K562 (cell line): ENCODE data around the gene ABCC1. TPM values are rescaled to one million over a fixed set of nuclear protein-coding genes. Genes with fewer than 3 reads are reported as not detected.

ENCODE experiments used
- ATAC-seq: fragments of 200-7000 bp; cut with Tn5 transposase; 3 replicates; pipeline ENCODE4 v1.9.1; 2020; ENCODE audit warnings: moderate library complexity
- BruUV-seq: library from RNA; stranded (reverse); fragments of 400-500 nt; replicated peaks from 2 replicates; lab custom pipeline; 2021; lab: Mats Ljungman, UMichigan
- CTCF ChIA-PET: fragments of 300-600 bp; formaldehyde crosslinking; extraction: SDS; loops from one replicate; lab custom pipeline; 2021; ENCODE audit warnings: low intra/inter-chr PET ratio; lab: Yijun Ruan, JAX
- POLR2A ChIA-PET: fragments of 300-600, 350-650 bp; sonication (Branson Sonifier 250); formaldehyde crosslinking; extraction: SDS; loops from one replicate; lab custom pipeline; 2021; ENCODE audit warnings: antibody characterized with exemption, inconsistent platforms; lab: Yijun Ruan, JAX
- DNase-seq, 4 experiments: peaks; one replicate each; pipeline versions ENCODE4 v3.0.0 to v3.0.0-alpha.2; 2011 to 2018; ENCODE audit warnings: low spot score in 3 of 4, mixed read lengths in 3 of 4; ENCODE audit errors: extremely low read depth in 1 of 4
- FAIRE-seq: peaks from 2 replicates; lab custom pipeline; 2011; peaks lifted over from hg19 to GRCh38; lab: Jason Lieb, UNC
- H2AFZ ChIP-seq: 2 replicates; pipeline ENCODE4 v1.6.0; 2011; ENCODE audit warnings: low read depth, low read length, control low read depth, inconsistent platforms
- H3K27ac ChIP-seq: fragments of 200-600 bp; 3 replicates; pipeline ENCODE4 v1.8.0; 2011; ENCODE audit warnings: low read depth, mild to moderate bottlenecking, control low read depth, inconsistent platforms, low read length, moderate library complexity, mixed read lengths; ENCODE audit errors: extremely low read depth
- H3K27me3 ChIP-seq, 2 experiments: fragments of 300-600 bp in 1 of 2; 2 replicates in 1 of 2; 3 replicates in 1 of 2; pipeline versions ENCODE4 v1.6.0 to v1.8.0; 2011; ENCODE audit warnings: inconsistent platforms in 2 of 2, low read length in 2 of 2, mild to moderate bottlenecking in 1 of 2, mixed read lengths in 1 of 2, moderate library complexity in 1 of 2; ENCODE audit not compliant: control insufficient read depth in 2 of 2, insufficient read depth in 2 of 2
- H3K36me3 ChIP-seq: fragments of 300-600 bp; 3 replicates; pipeline ENCODE4 v1.8.0; 2011; ENCODE audit warnings: mild to moderate bottlenecking, low read length, inconsistent platforms; ENCODE audit not compliant: control insufficient read depth, insufficient read depth
- H3K4me1 ChIP-seq, 2 experiments: fragments of 200-600 bp in 1 of 2; replicated peaks in 1 of 2; 2 replicates in 1 of 2; 3 replicates in 1 of 2; pipeline versions ENCODE4 v1.5.1 to v1.8.0; 2011; ENCODE audit warnings: inconsistent platforms in 2 of 2, low read length in 2 of 2, mild to moderate bottlenecking in 1 of 2, mixed read lengths in 1 of 2, moderate library complexity in 1 of 2; ENCODE audit not compliant: control insufficient read depth in 2 of 2, insufficient read depth in 2 of 2
- H3K4me2 ChIP-seq: 2 replicates; pipeline ENCODE4 v1.6.1; 2011; ENCODE audit warnings: low read length, control low read depth, inconsistent platforms, mixed read lengths; ENCODE audit not compliant: insufficient read depth
- H3K4me3 ChIP-seq: fragments of 200-600 bp; sonication (generic), shearing (Covaris generic); 2 replicates; pipeline ENCODE4 v1.5.1; 2016; ENCODE audit warnings: control low read depth, inconsistent platforms
- H3K79me2 ChIP-seq: fragments of 200-600 bp; 3 replicates; pipeline ENCODE4 v1.8.0; 2011; ENCODE audit warnings: low read length, inconsistent platforms; ENCODE audit not compliant: control insufficient read depth, insufficient read depth
- H3K9ac ChIP-seq, 2 experiments: 2 replicates each; pipeline versions ENCODE4 v1.6.0 to v1.6.1; 2011; ENCODE audit warnings: low read depth in 2 of 2, low read length in 2 of 2, control low read depth in 1 of 2, inconsistent platforms in 1 of 2, mild to moderate bottlenecking in 1 of 2, mixed read lengths in 1 of 2; ENCODE audit not compliant: insufficient read depth in 1 of 2
- H3K9me1 ChIP-seq: one replicate; pipeline ENCODE4 v1.6.0; 2011; ENCODE audit warnings: inconsistent platforms, mild to moderate bottlenecking, low read length, moderate library complexity; ENCODE audit not compliant: control insufficient read depth, insufficient read depth
- H3K9me3 ChIP-seq: replicated peaks from 2 replicates; pipeline ENCODE4 v1.5.1; 2011; ENCODE audit warnings: low read depth, low read length, inconsistent platforms; ENCODE audit not compliant: control insufficient read depth, insufficient read depth
- H4K20me1 ChIP-seq: replicated peaks from 2 replicates; pipeline ENCODE4 v1.6.1; 2011; ENCODE audit warnings: low read length, inconsistent platforms, mixed read lengths; ENCODE audit not compliant: control insufficient read depth, insufficient read depth
- FOXA3 ChIP-seq, 2 experiments: fragments of 450-650 bp in 1 of 2; sonication (generic) in 1 of 2; formaldehyde crosslinking; IDR thresholded peaks in 1 of 2; conservative IDR thresholded peaks in 1 of 2; 2 replicates each; pipeline versions ENCODE4 v1.4.0 to v1.8.0; 2020 to 2022; ENCODE audit warnings: mild to moderate bottlenecking in 2 of 2, missing genetic modification reagents in 1 of 2
- ZNF121 ChIP-seq: sonication (generic); formaldehyde crosslinking; conservative IDR thresholded peaks from 2 replicates; pipeline ENCODE4 v1.8.0; 2022; ENCODE audit warnings: missing genetic modification reagents
- WGBS: fragments of 100-300 bp; shearing (Covaris generic); methylation state at CpG from one replicate; pipeline ENCODE4 v1.1.6; 2016; ENCODE audit warnings: low coverage, mixed read lengths; ENCODE audit not compliant: insufficient coverage; ENCODE audit errors: missing lambda C conversion rate; 5-methylcytosine and 5-hydroxymethylcytosine counted together
- in situ Hi-C: fragments of 300-500 bp; cut with MboI; formaldehyde crosslinking; loops from 4 replicates; pipeline ENCODE4 v1.15.0; 2018; ENCODE audit warnings: inconsistent platforms, mixed read lengths
- intact Hi-C: fragments of 100-400 bp; cut with micrococcal nuclease; formaldehyde crosslinking; loops from 2 replicates; pipeline ENCODE4 v1.14.2; 2022
- polyA plus RNA-seq, 8 experiments: library from polyadenylated mRNA; depleted of rRNA in 4 of 8; stranded (reverse) in 5 of 8; unstranded in 3 of 8; fragments of >200 nt; fragmentation: Nextera tagmentation in 2 of 8; fragmentation: Illumina TruSeq in 1 of 8; extraction: Ambion mirVana in 2 of 8; extraction: Trizol in 1 of 8; gene quantifications; 2 replicates each; pipeline versions ENCODE4 v1.2.1 to v1.2.3, GENCODE V29; 2011 to 2014; ENCODE audit warnings: inconsistent platforms in 1 of 8, missing spikeins in 1 of 8
- total RNA-seq, 7 experiments: library from RNA; depleted of rRNA in 6 of 7; stranded (reverse); fragments of >200 nt in 6 of 7; fragmentation: Illumina TruSeq in 2 of 7; extraction: Trizol in 2 of 7; gene quantifications; 2 replicates each; pipeline versions ENCODE4 v1.2.1 to v1.2.3, GENCODE V29; 2011 to 2021; ENCODE audit warnings: low replicate concordance in 1 of 7
- TF ChIP-seq, protein P1 (sequence below): fragments of 200-600 bp; sonication (generic); IDR thresholded peaks from one replicate; pipeline ENCODE4 v1.6.1; 2012; ENCODE audit warnings: mild to moderate bottlenecking, low read depth, low read length, inconsistent platforms

Gene ABCC1
- total and polyA plus RNA-seq, 9 of the 15 experiments (the other 6 are each of a cell fraction or from before 2014, with no cell fraction given): 3.9 to 41.6 (median 10.0) TPM

DNA sequence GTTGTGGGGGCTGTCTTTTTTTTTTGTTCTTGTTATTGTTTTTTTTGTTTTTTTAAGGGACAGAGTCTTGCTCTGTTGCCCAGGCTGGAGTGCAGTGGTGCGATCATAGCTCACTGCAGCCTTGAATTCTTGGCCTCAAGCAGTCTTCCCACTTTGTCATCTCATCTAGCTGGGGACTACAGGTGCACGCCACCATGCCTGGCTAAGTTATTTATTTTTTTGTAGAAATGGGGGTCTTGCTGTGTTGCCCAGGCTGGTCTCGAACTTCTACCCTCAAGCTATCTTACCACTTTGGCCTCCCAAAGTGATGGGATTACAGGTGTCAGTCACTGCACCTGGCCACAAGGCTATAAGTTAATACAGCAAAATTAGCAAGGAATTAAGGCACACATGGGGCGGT, 101.7 kb downstream of the ABCC1 start:
- H3K79me2 ChIP-seq: no peaks in the 10 kb centered on the region
- H3K27me3 ChIP-seq: no peaks in the 10 kb centered on the region
- no peak overlapping the region for H2AFZ ChIP-seq
- TF ChIP-seq FOXA3 (CRISPR knock-in tag; conservative IDR thresholded peaks at IDR 0.05 in 1 of 2, IDR thresholded peaks at IDR 0.05 in 1 of 2) (no peak), ZNF121 (CRISPR knock-in tag) (peak; percentile 44)
- TF ChIP-seq, protein P1, sequence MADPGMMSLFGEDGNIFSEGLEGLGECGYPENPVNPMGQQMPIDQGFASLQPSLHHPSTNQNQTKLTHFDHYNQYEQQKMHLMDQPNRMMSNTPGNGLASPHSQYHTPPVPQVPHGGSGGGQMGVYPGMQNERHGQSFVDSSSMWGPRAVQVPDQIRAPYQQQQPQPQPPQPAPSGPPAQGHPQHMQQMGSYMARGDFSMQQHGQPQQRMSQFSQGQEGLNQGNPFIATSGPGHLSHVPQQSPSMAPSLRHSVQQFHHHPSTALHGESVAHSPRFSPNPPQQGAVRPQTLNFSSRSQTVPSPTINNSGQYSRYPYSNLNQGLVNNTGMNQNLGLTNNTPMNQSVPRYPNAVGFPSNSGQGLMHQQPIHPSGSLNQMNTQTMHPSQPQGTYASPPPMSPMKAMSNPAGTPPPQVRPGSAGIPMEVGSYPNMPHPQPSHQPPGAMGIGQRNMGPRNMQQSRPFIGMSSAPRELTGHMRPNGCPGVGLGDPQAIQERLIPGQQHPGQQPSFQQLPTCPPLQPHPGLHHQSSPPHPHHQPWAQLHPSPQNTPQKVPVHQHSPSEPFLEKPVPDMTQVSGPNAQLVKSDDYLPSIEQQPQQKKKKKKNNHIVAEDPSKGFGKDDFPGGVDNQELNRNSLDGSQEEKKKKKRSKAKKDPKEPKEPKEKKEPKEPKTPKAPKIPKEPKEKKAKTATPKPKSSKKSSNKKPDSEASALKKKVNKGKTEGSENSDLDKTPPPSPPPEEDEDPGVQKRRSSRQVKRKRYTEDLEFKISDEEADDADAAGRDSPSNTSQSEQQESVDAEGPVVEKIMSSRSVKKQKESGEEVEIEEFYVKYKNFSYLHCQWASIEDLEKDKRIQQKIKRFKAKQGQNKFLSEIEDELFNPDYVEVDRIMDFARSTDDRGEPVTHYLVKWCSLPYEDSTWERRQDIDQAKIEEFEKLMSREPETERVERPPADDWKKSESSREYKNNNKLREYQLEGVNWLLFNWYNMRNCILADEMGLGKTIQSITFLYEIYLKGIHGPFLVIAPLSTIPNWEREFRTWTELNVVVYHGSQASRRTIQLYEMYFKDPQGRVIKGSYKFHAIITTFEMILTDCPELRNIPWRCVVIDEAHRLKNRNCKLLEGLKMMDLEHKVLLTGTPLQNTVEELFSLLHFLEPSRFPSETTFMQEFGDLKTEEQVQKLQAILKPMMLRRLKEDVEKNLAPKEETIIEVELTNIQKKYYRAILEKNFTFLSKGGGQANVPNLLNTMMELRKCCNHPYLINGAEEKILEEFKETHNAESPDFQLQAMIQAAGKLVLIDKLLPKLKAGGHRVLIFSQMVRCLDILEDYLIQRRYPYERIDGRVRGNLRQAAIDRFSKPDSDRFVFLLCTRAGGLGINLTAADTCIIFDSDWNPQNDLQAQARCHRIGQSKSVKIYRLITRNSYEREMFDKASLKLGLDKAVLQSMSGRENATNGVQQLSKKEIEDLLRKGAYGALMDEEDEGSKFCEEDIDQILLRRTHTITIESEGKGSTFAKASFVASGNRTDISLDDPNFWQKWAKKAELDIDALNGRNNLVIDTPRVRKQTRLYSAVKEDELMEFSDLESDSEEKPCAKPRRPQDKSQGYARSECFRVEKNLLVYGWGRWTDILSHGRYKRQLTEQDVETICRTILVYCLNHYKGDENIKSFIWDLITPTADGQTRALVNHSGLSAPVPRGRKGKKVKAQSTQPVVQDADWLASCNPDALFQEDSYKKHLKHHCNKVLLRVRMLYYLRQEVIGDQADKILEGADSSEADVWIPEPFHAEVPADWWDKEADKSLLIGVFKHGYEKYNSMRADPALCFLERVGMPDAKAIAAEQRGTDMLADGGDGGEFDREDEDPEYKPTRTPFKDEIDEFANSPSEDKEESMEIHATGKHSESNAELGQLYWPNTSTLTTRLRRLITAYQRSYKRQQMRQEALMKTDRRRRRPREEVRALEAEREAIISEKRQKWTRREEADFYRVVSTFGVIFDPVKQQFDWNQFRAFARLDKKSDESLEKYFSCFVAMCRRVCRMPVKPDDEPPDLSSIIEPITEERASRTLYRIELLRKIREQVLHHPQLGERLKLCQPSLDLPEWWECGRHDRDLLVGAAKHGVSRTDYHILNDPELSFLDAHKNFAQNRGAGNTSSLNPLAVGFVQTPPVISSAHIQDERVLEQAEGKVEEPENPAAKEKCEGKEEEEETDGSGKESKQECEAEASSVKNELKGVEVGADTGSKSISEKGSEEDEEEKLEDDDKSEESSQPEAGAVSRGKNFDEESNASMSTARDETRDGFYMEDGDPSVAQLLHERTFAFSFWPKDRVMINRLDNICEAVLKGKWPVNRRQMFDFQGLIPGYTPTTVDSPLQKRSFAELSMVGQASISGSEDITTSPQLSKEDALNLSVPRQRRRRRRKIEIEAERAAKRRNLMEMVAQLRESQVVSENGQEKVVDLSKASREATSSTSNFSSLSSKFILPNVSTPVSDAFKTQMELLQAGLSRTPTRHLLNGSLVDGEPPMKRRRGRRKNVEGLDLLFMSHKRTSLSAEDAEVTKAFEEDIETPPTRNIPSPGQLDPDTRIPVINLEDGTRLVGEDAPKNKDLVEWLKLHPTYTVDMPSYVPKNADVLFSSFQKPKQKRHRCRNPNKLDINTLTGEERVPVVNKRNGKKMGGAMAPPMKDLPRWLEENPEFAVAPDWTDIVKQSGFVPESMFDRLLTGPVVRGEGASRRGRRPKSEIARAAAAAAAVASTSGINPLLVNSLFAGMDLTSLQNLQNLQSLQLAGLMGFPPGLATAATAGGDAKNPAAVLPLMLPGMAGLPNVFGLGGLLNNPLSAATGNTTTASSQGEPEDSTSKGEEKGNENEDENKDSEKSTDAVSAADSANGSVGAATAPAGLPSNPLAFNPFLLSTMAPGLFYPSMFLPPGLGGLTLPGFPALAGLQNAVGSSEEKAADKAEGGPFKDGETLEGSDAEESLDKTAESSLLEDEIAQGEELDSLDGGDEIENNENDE: no peak
- ChIA-PET CTCF (no interaction called here), POLR2A (interaction anchor here (1.1 kb wide), 1 partner anchor 15 kb away, joined by 3 read pairs; no protein-coding TSS in a partner anchor)
- H3K9me3 ChIP-seq: no peaks in the 10 kb centered on the region
- FAIRE-seq (no peak), DNase-seq (no peak), ATAC-seq (no peak)
- H3K9ac ChIP-seq: no peak overlapping the region
- 95% methylated on average over 4 of the region's 4 CpGs for WGBS
- no peak overlapping the region for H3K4me2 ChIP-seq
- in situ Hi-C loops (no loop called here), intact Hi-C loops (no loop called here)
- no peaks in the 10 kb centered on the region for H4K20me1 ChIP-seq
- H3K9me1 ChIP-seq: no peaks in the 10 kb centered on the region
- H3K27ac ChIP-seq: no peak overlapping the region
- peaks cover 86% of the 10 kb centered on the region; the same call in 2 of the 3 replicates for H3K36me3 ChIP-seq
- H3K4me1 ChIP-seq: no peaks in the 10 kb centered on the region
- no TSS peak for BruUV-seq
- H3K4me3 ChIP-seq: no peak overlapping the region
